HG03432 (cell line): ENCODE measurements around the gene ZNF692.
A peak's percentile ranks its signal among the peaks of the same experiment; 100 is the strongest.

Source experiments
- ATAC-seq: cut with Tn5 transposase; IDR thresholded peaks from one replicate; pipeline ENCODE4 v1.9.1; 2021; ENCODE audit warnings: mild to moderate bottlenecking, moderate library complexity; ENCODE audit not compliant: unreplicated experiment

ZNF692 gene

GRCh38 chr1:248881261-248881660 is 22.4 kb upstream of the ZNF692 start:
- ATAC-seq: no peak

GRCh38 chr1:248873993-248874533 is 15.2 kb upstream of the ZNF692 start:
- peak; percentile 70 for ATAC-seq

- ATAC-seq: peak; percentile 79
These were observed 14.6 kb upstream of the ZNF692 start for GRCh38 chr1:248873409-248873992.

GRCh38 chr1:248872752-248873408 is 14.0 kb upstream of the ZNF692 start:
- ATAC-seq: peak; percentile 49

DNA sequence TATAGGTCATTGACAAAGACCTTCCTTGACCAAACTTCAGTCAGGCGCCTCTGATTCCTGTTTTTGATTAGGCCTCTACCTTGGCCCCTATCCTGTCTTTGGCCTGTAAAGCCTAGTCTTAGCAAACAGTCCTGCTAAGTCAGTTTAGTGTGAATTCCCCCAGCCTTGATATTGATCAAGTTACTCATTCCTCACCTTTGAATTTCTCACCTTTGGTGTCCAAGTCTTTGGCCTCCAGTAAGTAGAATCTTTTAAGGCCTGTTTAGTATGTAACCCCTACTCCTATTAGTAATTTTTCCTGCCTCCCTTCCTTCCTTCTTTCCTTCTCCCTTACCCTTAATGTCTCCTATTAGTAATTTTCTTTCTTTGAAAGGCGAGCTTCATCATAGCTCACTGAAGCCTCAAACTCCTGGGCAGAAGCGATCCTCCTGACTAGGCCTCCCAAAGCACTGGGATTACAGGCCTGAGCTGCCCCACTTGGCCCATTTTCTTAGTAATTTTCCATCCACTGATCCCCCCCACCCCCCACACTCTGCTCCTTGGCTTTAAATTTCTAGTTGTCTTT is 13.0 kb upstream of the ZNF692 start:
- no peak for ATAC-seq

DNA sequence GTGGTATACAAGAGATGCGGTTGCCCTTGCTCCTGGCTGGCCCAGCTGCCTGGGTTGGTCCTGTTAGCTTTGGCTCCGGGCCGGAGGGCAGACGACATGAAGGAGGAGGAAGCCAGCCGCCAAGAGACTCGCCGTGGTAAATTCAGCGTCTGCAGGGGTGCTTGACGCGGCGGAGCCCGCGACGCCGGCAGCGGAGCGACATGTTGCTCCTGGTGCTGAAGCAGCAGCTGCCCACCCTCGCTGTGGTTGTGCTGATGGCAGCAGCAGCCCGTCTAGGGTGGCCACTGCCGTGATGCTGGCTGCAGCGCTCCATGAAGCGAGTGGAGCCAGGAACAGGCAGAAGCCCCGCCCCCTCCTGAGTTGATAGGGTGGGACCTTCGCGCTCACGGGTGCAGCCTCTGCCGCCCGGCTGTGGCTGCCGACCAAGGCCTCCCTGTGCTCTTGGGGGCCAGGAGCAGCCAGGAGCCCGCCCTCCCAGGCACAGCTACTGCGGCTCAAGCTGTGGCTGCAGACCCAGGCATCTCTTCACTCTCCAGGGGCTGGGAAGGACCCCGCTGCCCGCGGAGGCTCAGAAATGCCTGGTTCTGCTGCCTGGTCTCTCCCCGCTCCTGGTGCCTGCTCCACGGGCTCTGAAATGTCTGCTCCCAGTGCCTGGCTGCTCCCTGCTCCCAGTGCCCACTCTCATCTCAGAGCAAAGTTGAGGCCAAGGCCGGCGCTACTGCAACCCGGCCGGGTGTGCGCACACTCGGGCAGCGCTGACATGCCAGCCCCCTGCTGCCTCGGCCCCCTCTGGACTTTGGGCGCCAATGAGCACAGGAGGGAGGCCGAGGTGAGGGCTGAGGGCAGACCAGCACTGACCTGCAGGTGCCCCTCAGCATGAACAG is 4.4 kb upstream of the ZNF692 start:
- ATAC-seq: peak; percentile 74

DNA sequence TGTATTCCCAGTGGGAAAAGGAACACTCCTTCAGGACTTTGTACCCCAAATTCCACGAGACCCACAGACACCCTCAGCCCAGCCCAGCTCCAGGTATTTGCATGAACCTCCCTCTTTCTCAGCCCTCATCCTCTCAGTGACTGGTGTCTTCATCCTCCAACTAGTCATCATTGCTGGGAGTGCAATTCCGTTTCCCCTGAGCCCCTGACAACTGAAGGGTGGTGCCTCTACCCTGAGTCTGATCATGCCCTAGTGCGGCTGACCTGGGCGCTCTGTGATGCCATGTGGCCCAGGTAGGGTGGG is 3.8 kb upstream of the ZNF692 start:
- peak; percentile 13 for ATAC-seq

DNA sequence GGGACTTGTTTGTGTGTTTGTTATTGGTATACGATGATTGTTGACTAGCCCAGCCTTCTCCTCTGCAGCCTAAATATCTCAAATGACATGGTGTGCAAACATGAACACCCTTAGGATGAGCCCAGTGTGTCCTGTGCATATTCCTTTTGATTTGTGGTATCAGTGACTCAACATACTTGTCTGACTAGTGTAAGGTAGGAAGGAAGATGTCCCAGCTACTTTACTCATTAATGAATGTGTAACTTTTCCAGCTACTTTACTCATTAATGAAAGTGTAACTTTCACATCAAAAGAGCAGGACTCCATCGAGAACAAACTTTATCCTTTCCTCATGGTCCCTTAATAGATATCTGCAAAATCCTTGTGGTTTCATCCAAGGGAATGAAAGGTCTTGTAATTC is 2.7 kb upstream of the ZNF692 start:
- no peak for ATAC-seq

GRCh38 chr1:248860007-248860406 is 1.1 kb upstream of the ZNF692 start:
- no peak for ATAC-seq

DNA sequence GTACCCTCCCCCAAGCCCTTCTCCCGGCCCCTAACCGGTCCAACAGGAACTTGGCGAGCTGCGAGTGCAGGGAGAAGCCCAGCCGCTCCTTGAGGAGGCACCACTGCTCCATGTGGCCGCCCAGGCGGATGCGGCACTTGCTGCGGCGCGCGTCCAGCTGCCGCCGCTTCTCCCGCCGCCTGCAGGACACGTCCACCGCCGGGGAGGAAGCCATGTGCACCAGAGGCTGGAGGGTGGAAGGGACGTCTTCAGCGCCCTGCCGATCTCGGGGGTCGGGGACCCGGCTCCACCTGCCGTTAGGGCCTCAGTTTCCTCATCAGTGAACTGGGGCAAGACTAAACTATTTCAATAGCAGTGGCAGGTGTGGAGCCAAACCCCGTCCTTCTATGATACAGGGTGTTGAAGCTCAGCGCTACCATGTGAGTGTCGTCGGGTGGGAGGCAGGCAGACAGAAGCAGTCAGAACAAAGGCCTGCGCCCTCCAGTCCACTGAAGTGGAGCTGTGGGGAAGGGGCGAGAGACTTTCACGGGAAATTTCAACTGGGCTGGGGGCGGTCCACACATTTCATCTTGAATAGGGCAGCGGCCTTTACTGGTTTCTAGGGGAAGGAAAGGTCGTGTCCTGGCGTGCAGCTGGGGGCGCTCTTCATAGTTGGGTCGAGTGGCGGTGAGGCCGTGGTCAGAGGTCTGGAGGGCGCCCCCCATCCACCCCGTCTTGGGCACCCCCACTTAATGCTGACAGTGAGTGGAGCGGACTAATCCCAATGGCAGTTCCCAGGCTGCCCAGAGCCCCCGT is 592 bp downstream of the ZNF692 start:
- ATAC-seq: peak; percentile 44

- ATAC-seq: peak; percentile 1
These were observed 1.2 kb downstream of the ZNF692 start for GRCh38 chr1:248857749-248858095.

DNA sequence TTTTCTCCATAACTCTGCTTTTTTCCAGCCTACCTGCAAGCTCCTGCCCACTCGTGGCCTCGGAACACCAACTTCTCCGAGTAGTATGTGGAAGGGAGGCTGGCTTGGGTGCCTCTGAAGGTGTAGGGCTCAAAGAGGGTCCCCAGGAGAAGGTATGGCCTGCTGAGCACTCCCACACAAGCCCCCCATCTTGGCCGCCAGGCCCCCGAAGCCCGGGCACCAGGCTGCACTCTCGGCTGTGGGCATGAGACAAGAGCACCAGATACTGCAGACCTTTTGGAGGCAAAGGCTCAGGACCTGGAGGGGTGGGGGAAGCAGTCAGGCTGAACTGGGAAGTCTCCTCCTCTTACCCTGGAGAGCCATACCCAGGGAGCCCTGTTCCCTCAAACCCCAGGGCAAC is 1.7 kb downstream of the ZNF692 start:
- ATAC-seq: no peak

DNA sequence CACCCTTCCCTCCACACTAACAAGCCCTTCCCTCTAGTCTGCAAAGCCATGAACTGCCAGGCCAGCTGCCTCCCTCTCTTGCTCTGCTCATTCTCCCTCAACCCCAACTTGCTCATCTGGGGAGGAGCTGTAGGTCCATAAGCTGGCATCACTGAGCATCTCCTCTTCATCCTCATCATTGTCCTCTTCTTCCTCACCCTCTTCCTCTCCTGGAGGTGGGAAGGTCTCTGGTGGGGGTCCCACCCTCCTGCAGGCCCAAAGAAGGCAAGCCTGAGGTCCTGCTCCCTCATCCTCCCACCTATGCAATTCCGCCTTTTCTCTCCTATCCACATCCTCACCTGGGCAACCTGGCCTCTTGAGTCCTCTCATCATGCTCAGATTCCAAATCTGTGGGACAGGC is 2.7 kb downstream of the ZNF692 start:
- no peak for ATAC-seq

DNA sequence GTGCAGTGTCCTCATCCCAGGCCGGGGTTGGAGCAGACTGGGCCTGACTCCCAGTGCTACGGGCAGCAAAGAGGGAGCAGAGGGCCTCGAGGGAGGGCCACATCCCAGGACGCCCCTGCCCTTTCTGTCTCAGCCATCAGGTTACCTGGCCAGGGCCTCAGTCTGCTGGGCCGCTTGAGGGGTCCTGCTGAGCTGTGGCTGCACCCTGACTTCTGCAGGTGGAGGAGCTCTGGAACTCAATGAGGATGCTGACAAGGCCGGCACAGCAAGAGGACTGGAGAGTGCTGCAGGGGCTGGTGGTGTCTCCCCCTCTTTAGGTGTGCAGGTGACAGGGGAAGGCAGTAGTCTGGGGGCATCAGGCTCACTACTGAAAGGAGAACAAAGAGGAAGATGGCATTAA is 3.3 kb downstream of the ZNF692 start:
- ATAC-seq: no peak

DNA sequence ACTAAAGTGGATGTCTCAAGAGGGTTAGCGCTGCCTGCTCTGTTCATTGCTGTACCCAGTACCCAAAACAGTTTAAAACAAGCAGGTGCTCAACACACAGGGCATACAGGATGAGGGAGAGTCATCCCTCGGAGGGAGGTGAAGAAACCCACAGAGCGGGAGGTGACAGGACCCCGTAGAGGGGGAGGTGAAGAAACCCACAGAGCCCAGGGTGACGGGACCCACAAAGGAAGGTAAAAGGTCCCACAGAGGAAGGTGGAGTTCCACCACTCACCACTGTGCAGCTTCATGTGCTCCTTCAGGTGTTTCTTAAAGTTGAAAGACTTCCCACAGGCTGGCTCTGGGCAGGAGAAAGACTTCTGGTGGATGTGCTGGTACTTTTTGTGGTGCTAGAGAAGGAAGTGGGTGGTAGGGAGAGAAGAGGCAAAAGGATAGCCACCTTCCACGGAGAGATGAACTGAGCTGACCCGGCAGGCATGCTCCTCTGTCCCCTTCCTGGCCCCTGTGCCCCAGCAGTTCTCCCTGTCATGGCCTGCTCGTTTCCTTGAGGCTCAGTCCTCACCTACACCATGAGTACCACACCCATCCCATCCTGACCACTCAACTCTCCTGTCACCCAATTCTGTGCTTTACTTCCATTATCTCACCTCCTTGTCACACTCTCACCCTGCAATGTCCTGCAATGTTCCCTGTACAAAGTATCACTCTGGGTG is 5.1 kb downstream of the ZNF692 start:
- no peak for ATAC-seq

GRCh38 chr1:248852481-248853405 is 6.1 kb downstream of the ZNF692 start:
- no peak for ATAC-seq

DNA sequence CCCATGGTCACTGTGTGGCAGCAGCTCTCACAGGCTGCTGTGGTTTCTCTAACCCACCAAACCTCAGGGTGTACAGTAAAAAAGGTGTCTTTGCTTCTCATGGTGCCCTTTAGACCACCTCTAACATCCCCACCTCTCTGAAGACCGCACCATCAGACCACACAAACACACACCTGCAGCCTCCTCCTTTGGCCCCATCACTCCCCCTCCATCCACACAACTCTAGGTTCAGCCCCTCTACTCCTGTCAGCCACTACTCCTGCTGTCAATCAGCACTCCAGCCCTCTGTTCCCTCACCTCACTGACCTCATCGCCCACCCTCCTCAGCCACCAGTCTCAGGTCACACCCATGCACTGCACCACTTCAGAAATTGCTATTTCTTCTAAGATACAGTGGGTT is 7.5 kb downstream of the ZNF692 start:
- no peak for ATAC-seq

DNA sequence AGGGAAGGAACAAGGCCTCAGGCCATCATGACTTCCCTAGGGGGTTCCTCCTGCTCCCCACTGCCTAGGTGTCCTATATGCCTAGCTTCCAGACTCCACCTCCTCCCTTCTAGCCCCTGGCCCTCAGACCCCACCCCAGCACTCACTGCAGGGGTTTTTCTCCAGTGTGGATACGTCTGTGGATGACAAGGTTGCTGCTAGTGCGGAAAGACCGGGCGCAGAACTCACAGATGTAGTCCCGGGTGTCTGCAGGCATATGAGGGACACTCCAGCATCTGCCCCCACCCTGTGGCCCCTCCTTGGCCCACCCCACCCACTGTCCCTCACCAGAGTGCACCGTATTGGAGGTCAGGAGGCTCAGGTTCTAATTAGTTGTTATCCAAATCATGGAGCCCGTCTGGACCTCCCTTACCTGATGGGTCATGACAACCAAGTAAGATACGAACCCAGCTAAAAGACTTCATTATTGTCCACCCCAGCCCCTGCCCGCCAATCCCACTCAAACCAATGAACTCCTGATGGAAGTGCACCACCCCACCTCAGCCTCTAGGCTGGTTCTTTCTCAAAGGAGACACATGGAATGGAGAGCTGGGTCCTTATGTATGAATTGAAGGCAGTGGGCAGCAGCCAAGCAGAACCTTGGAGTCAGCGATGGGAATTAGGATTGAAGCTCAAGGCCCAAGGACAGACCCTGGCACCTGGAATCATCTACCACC is 8.2 kb downstream of the ZNF692 start:
- no peak for ATAC-seq

GRCh38 chr1:248850124-248850523 is 8.8 kb downstream of the ZNF692 start:
- ATAC-seq: no peak
